Esophagus mucosa (tissue), 1 donor: ENCODE measurements around the gene ABI3BP. TPM values are rescaled to one million over a fixed set of nuclear protein-coding genes. Genes with fewer than 3 reads are reported as not detected.
"Not testable (repeated sequence)": the region's sequence is repeated elsewhere in the genome, so short reads cannot be mapped to it uniquely, and the experiment has no call there.

Experiments
- ATAC-seq: fragments of 200-7000 bp; cut with Tn5 transposase; one replicate; pipeline ENCODE4 v1.9.1; 2020
- total RNA-seq: library from RNA; stranded (reverse); gene quantifications from one replicate; pipeline ENCODE4 v1.2.4, GENCODE V29; 2023
- donor health status: DM: yes; HTN: yes; CAD: no.

The ABI3BP gene
- total RNA-seq, 1 donor from 2014 or later, result 7.1 TPM

GRCh38 chr3:100981164-100981911, 11.9 kb downstream of the ABI3BP start:
- no peak for ATAC-seq

- no peak for ATAC-seq
Measured at GRCh38 chr3:100978011-100978659, 15.1 kb downstream of the ABI3BP start.

- no peak for ATAC-seq
Measured at GRCh38 chr3:100976611-100977010, 16.6 kb downstream of the ABI3BP start.

- no peak for ATAC-seq
Measured at GRCh38 chr3:100975714-100976113, 17.5 kb downstream of the ABI3BP start.

- ATAC-seq, result no peak
Measured at GRCh38 chr3:100973594-100973993, 19.6 kb downstream of the ABI3BP start.

- no peak for ATAC-seq
Measured at GRCh38 chr3:100972867-100973266, 20.4 kb downstream of the ABI3BP start.

GRCh38 chr3:100972301-100972844, 20.8 kb downstream of the ABI3BP start:
- no peak for ATAC-seq

- ATAC-seq, result no peak
Measured at GRCh38 chr3:100971798-100972197, 21.4 kb downstream of the ABI3BP start.

- no peak for ATAC-seq
Measured at GRCh38 chr3:100970477-100970990, 22.7 kb downstream of the ABI3BP start.

GRCh38 chr3:100968932-100969906, 24.0 kb downstream of the ABI3BP start:
- ATAC-seq, result no peak

- ATAC-seq, result no peak
Measured at GRCh38 chr3:100966807-100967206, 26.4 kb downstream of the ABI3BP start.

GRCh38 chr3:100966049-100966491, 27.2 kb downstream of the ABI3BP start:
- no peak for ATAC-seq

GRCh38 chr3:100963041-100963440, 30.2 kb downstream of the ABI3BP start:
- ATAC-seq, result no peak

- ATAC-seq, result no peak
Measured at GRCh38 chr3:100957261-100957986, 35.8 kb downstream of the ABI3BP start.

- ATAC-seq, result no peak
Measured at GRCh38 chr3:100956276-100956675, 36.9 kb downstream of the ABI3BP start.

- no peak for ATAC-seq
Measured at GRCh38 chr3:100954990-100955389, 38.2 kb downstream of the ABI3BP start.

GRCh38 chr3:100954199-100954935, 38.9 kb downstream of the ABI3BP start:
- ATAC-seq, result no peak

GRCh38 chr3:100953103-100953502, 40.1 kb downstream of the ABI3BP start:
- ATAC-seq, result no peak

- no peak for ATAC-seq
Measured at GRCh38 chr3:100947119-100947518, 46.1 kb downstream of the ABI3BP start.

GRCh38 chr3:100946096-100946495, 47.1 kb downstream of the ABI3BP start:
- not testable (repeated sequence) for ATAC-seq

- ATAC-seq, result no peak
Measured at GRCh38 chr3:100941451-100941850, 51.8 kb downstream of the ABI3BP start.
